ENCODE data around the gene OSBPL7. TPM values are rescaled to one million over a fixed set of nuclear protein-coding genes. Genes with fewer than 3 reads are reported as not detected.

Gene OSBPL7
- total RNA-seq, 4 donors from 2014 or later: 2.6 to 13.9 (median 4.6) TPM

DNA sequence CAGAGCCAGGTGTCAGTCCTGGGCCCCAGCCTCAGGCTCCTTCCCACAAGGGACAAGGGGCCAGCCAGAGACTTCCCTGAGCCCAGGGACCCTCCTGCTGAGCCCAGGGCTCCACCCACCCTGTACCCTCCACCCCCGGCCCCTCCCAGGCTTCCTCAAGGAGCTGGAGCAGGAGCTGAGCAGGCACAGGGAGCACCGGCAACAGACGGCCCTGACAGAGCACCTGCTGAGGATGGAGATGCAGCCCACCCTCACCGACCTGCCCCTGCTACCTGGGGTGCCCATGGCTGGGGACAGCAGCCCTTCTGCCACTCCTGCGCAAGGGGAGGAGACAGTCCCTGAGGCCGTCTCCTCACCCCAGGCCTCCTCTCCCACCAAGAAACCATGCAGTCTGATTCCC lies 15.0 kb upstream of the OSBPL7 start:
- TF ChIP-seq, protein P1, sequence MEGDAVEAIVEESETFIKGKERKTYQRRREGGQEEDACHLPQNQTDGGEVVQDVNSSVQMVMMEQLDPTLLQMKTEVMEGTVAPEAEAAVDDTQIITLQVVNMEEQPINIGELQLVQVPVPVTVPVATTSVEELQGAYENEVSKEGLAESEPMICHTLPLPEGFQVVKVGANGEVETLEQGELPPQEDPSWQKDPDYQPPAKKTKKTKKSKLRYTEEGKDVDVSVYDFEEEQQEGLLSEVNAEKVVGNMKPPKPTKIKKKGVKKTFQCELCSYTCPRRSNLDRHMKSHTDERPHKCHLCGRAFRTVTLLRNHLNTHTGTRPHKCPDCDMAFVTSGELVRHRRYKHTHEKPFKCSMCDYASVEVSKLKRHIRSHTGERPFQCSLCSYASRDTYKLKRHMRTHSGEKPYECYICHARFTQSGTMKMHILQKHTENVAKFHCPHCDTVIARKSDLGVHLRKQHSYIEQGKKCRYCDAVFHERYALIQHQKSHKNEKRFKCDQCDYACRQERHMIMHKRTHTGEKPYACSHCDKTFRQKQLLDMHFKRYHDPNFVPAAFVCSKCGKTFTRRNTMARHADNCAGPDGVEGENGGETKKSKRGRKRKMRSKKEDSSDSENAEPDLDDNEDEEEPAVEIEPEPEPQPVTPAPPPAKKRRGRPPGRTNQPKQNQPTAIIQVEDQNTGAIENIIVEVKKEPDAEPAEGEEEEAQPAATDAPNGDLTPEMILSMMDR (IDR thresholded peaks at IDR 0.05): no peak
- no peak for ATAC-seq (ENCODE audit: low FRiP score)
- no peak for DNase-seq (ENCODE audit: low spot score)

DNA sequence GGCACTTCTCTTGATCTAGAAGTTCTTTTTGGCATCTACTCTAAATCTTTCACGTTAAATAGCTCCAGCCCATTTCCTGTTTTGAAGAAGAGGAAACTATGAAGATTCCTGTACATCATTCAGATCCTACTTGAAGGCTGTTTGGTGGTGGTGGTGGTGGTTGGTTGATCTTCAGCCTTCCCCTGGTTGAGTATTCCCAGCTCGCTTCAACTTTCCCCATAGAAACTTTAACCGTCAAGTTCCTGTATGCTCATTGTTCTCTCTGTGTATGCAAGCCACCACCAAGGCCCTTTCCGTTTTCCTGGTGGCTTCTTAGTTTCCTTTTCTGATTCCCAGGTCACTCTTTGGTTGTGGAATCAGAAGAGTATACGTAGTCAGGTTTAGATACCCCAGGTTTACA lies 13.2 kb upstream of the OSBPL7 start:
- TF ChIP-seq, protein P1 (IDR thresholded peaks at IDR 0.05): no peak
- DNase-seq (ENCODE audit: low spot score): no peak
- no peak for ATAC-seq (ENCODE audit: low FRiP score)

DNA sequence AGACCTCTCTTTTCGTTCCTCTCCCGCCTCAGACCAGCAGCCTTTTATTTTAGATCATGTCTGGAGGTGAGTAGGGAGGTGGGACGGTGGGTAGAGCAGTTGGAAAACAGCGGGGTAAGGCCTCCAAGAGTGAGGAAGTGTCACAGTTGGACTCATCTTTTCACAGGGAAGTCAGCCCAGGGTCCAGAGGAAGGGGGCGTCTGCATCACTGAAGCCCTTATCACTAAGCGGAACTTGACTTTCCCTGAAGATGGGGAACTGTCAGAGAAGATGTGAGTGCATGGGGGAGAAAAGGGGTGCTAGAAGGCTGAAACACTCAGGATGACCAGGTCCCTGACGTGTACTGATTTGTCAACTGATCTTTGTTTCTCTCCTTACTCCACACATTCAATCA lies 10.3 kb upstream of the OSBPL7 start:
- DNase-seq (ENCODE audit: low spot score) (no peak), ATAC-seq (ENCODE audit: low FRiP score) (no peak)
- TF ChIP-seq, protein P1 (IDR thresholded peaks at IDR 0.05): no peak

DNA sequence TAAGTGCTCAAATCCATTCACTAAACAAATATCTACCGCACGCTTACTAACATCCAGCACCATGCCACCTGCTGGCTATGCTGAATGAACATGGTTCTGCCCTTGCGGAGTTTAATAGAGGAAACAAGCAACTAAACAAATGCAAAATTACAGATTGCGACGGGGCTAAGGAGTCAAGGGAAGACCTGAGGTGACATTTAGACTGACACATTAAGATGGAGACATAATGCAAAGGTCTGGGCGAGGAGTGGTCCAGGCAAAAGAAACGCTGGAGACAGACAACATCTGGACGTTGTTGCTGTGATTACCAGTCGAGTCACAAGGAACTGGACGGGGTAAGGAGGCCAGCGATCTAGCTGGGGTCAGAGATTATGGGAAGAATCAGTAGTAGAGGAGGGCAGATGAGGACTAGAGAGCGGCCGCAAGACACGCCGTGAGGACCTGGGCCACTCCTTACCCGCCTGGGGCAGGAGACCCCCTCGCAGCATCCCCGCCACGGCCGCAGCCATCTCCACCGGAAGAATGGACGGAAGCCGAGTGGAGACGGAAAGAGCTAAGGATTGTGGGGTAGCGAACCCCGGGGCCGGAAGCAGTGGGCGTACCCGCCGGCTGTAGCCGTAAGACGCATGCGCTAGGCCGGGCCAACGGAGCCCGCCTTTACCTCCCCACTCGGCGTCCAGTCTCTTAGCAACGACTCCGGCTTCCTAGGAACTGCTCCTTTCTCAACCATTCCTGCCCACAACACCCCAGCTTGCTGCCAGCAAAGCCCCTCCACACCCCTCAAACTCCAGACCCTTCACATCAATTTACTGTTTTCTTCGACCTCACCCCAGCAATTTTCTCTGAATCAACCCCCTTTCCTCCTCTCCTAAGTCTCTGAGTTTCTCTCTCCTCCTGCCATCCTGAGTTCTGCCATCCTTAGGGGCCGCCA lies 9.7 kb upstream of the OSBPL7 start, which contains the start of the genes LRRC46 and MRPL10:
Gene LRRC46 (plus strand): TSS at position 668 of the 931 bp plus-strand sequence. CDS start 320 bp downstream, outside the sequence.
Gene MRPL10 (minus strand): TSS at position 539 of the 931 bp plus-strand sequence. CDS start 30 bp downstream, at position 509.
- DNase-seq (ENCODE audit: low spot score): peak; percentile 74
- peak; percentile 95 for ATAC-seq (ENCODE audit: low FRiP score)
- TF ChIP-seq, protein P1 (IDR thresholded peaks at IDR 0.05): no peak

DNA sequence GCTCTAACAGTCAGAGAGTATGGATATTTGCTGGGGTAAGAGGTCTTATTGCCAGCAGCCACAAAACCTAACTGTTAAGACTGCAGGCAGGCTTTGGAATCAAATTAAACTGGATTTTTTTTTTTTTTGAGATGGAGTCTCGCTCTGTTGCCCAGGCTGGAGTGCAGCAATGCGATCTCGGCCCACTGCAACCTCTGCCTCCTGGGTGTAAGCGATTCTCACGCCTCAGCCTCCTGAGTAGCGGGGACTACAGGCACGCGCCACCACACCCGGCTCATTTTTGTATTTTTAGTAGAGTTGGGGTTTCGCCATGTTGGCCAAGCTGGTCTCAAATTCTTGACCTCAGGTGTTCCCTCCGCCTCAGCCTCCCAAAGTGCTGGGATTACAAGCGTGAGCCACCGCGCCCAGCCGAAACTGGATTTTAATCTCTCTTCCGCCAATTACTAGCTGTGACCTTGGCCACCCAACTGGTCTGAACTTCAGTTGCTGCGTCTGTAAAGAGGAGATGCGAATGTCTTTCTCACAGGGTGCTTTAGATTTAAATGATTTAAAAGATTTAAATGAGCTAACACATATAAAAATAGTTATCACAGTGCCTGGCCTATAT lies 8.9 kb upstream of the OSBPL7 start:
- TF ChIP-seq, protein P1 (IDR thresholded peaks at IDR 0.05): no peak
- ATAC-seq (ENCODE audit: low FRiP score) (no peak), DNase-seq (ENCODE audit: low spot score) (no peak)

DNA sequence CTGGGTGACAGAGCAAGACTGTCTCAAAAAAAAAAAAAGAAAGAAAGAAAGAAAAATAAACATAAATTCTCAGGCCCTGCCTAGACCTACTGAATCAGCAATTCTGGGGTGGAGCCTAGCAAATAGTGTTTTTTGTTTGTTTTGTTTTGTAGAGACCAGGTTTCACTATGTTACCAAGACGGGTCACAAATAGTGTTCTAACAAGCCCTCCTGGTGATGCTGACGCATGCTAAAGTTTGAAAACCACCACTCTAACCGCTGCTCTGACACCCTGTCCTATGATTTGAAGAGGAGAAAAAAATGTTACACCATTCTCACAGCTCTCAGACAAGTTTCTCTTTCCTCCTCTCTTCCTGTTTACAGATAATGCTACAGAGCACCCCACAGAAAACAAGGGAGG lies 8.3 kb upstream of the OSBPL7 start:
- ATAC-seq (ENCODE audit: low FRiP score) (no peak), DNase-seq (ENCODE audit: low spot score) (no peak)
- TF ChIP-seq, protein P1 (IDR thresholded peaks at IDR 0.05): no peak

Data from omental fat pad (tissue), 4 donors.